Measurements from ENCODE around the gene CCDC170. TPM values are rescaled to one million over a fixed set of nuclear protein-coding genes. Genes with fewer than 3 reads are reported as not detected.

Gene CCDC170
- total and polyA plus RNA-seq, 4 donors: 0.05 to 5.4 (median 1.1) TPM

GRCh38 chr6:151661509-151661908 lies 167.7 kb downstream of the CCDC170 start:
- Histone ChIP-seq H3K4me1 (ENCODE audit: control insufficient read depth in 1 of 2, insufficient read depth in 2 of 2, low read length in 2 of 2) (no peaks in the 10 kb centered on the region), H3K9me3 (ENCODE audit: control insufficient read depth, low read length) (no peaks in the 10 kb centered on the region), H3K4me3 (ENCODE audit: low read length in 2 of 2) (no peak overlapping the region), H3K27me3 (ENCODE audit: control insufficient read depth in 1 of 2, insufficient read depth in 2 of 2, low read length in 1 of 2) (no peaks in the 10 kb centered on the region), H3K27ac (ENCODE audit: low read depth in 1 of 2, low read length in 2 of 2) (no peak overlapping the region), H3K36me3 (ENCODE audit: control insufficient read depth in 1 of 2, insufficient read depth in 2 of 2, low read length in 1 of 2) (no peaks in the 10 kb centered on the region)
- DNase-seq: no peak
- 80 to 84% methylated on average over 3 of the region's 3 CpGs for WGBS, 2 donors
- no peak for ATAC-seq (ENCODE audit: low FRiP score)
- intact Hi-C loops (cut with DNase I): no loop called here

GRCh38 chr6:151661928-151662327 lies 168.1 kb downstream of the CCDC170 start:
- ATAC-seq (ENCODE audit: low FRiP score): no peak
- Histone ChIP-seq H3K27me3 (ENCODE audit: control insufficient read depth in 1 of 2, insufficient read depth in 2 of 2, low read length in 1 of 2) (no peaks in the 10 kb centered on the region), H3K4me1 (ENCODE audit: control insufficient read depth in 1 of 2, insufficient read depth in 2 of 2, low read length in 2 of 2) (no peaks in the 10 kb centered on the region), H3K36me3 (ENCODE audit: control insufficient read depth in 1 of 2, insufficient read depth in 2 of 2, low read length in 1 of 2) (no peaks in the 10 kb centered on the region), H3K4me3 (ENCODE audit: low read length in 2 of 2) (no peak overlapping the region), H3K27ac (ENCODE audit: low read depth in 1 of 2, low read length in 2 of 2) (no peak overlapping the region), H3K9me3 (ENCODE audit: control insufficient read depth, low read length) (no peaks in the 10 kb centered on the region)
- intact Hi-C loops (cut with DNase I): no loop called here
- no peak for DNase-seq
- 25 to 31% methylated on average over 4 of the region's 4 CpGs for WGBS, 2 donors

DNA sequence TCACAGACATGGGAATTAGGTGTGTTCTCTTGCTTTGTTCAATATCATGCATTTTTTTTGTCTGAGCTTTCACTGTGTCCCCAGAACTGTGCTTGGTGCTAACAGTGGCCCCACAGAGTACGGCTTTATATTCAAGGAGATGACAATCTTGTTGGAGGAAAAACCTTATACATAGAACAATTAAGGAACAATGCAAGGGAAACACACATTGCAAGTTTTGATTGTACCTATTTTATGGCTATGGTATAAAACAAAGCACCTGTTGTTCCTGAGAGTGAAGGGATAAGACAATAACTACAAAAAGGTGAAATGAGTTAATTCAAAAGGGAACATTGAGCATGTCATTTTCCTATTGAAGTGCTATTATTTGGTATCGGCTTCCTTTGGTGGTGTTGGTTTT lies 169.7 kb downstream of the CCDC170 start:
- ATAC-seq (ENCODE audit: low FRiP score): no peak
- no peak overlapping the region for H3K4me3 ChIP-seq (ENCODE audit: low read length in 2 of 2)
- WGBS, 2 donors: 89 to 90% methylated on average over 2 of the region's 2 CpGs
- DNase-seq: no peak
- no peak overlapping the region for H3K27ac ChIP-seq (ENCODE audit: low read depth in 1 of 2, low read length in 2 of 2)
- H3K4me1 ChIP-seq (ENCODE audit: control insufficient read depth in 1 of 2, insufficient read depth in 2 of 2, low read length in 2 of 2): no peaks in the 10 kb centered on the region
- intact Hi-C loops (cut with DNase I): no loop called here
- H3K36me3 ChIP-seq (ENCODE audit: control insufficient read depth in 1 of 2, insufficient read depth in 2 of 2, low read length in 1 of 2): no peaks in the 10 kb centered on the region
- no peaks in the 10 kb centered on the region for H3K27me3 ChIP-seq (ENCODE audit: control insufficient read depth in 1 of 2, insufficient read depth in 2 of 2, low read length in 1 of 2)
- no peaks in the 10 kb centered on the region for H3K9me3 ChIP-seq (ENCODE audit: control insufficient read depth, low read length)

GRCh38 chr6:151664390-151664789 lies 170.6 kb downstream of the CCDC170 start:
- Histone ChIP-seq H3K36me3 (ENCODE audit: control insufficient read depth in 1 of 2, insufficient read depth in 2 of 2, low read length in 1 of 2) (no peaks in the 10 kb centered on the region), H3K4me1 (ENCODE audit: control insufficient read depth in 1 of 2, insufficient read depth in 2 of 2, low read length in 2 of 2) (no peaks in the 10 kb centered on the region), H3K4me3 (ENCODE audit: low read length in 2 of 2) (no peak overlapping the region), H3K9me3 (ENCODE audit: control insufficient read depth, low read length) (no peaks in the 10 kb centered on the region), H3K27ac (ENCODE audit: low read depth in 1 of 2, low read length in 2 of 2) (no peak overlapping the region), H3K27me3 (ENCODE audit: control insufficient read depth in 1 of 2, insufficient read depth in 2 of 2, low read length in 1 of 2) (no peaks in the 10 kb centered on the region)
- WGBS, 2 donors: 64 to 66% methylated on average over 5 of the region's 5 CpGs
- intact Hi-C loops (cut with DNase I): no loop called here
- DNase-seq: no peak
- ATAC-seq (ENCODE audit: low FRiP score): no peak

DNA sequence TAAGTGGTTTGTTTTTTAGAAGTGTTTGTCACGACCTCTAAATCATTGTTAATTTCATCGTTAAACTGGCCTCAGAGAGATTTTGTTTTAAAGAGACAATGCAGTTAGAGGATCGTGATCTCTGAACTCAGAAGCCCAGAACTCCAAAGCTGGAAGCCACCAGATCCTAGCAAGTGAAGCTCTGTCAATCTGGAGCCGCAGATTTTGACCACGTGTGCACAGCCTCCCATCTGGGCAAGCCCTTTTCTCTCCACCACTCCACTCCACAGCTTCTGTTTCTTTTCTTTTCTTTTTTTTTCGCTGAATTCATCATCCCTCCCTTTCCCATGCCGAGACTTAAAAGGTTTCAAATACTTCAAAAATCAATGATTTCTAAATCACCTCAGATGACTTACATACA lies 171.5 kb downstream of the CCDC170 start:
- intact Hi-C loops (cut with DNase I): no loop called here
- 66 to 69% methylated on average over 7 of the region's 7 CpGs for WGBS, 2 donors
- no peak for DNase-seq
- Histone ChIP-seq H3K36me3 (ENCODE audit: control insufficient read depth in 1 of 2, insufficient read depth in 2 of 2, low read length in 1 of 2) (no peaks in the 10 kb centered on the region), H3K9me3 (ENCODE audit: control insufficient read depth, low read length) (no peaks in the 10 kb centered on the region), H3K4me3 (ENCODE audit: low read length in 2 of 2) (no peak overlapping the region), H3K4me1 (ENCODE audit: control insufficient read depth in 1 of 2, insufficient read depth in 2 of 2, low read length in 2 of 2) (no peaks in the 10 kb centered on the region), H3K27me3 (ENCODE audit: control insufficient read depth in 1 of 2, insufficient read depth in 2 of 2, low read length in 1 of 2) (no peaks in the 10 kb centered on the region), H3K27ac (ENCODE audit: low read depth in 1 of 2, low read length in 2 of 2) (no peak overlapping the region)
- ATAC-seq (ENCODE audit: low FRiP score): no peak

- 24 to 37% methylated on average over 2 of the region's 2 CpGs for WGBS, 2 donors
These were observed 172.7 kb downstream of the CCDC170 start for GRCh38 chr6:151666526-151666925.

DNA sequence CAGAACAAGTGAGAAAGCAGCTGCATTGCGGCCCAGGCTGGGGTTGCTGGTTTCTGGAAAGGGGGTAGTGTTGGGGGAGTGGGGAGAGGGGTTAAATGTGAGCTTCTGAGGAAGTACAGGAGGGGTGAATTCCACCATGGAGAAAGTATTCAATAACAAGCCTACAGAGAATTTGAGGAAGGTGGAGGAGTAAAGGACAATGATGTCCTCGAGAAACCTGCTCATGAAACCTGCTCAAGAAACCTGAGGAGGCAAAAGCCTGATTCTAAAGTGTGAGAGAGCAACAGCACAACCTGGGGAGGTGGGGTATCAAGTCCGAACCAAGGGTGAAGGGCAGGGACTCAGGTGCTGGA lies 175.4 kb downstream of the CCDC170 start:
- no peak for ATAC-seq (ENCODE audit: low FRiP score)
- Histone ChIP-seq H3K4me1 (ENCODE audit: control insufficient read depth in 1 of 2, insufficient read depth in 2 of 2, low read length in 2 of 2) (no peaks in the 10 kb centered on the region), H3K27ac (ENCODE audit: low read depth in 1 of 2, low read length in 2 of 2) (no peak overlapping the region), H3K27me3 (ENCODE audit: control insufficient read depth in 1 of 2, insufficient read depth in 2 of 2, low read length in 1 of 2) (no peaks in the 10 kb centered on the region), H3K9me3 (ENCODE audit: control insufficient read depth, low read length) (no peaks in the 10 kb centered on the region), H3K36me3 (ENCODE audit: control insufficient read depth in 1 of 2, insufficient read depth in 2 of 2, low read length in 1 of 2) (no peaks in the 10 kb centered on the region), H3K4me3 (ENCODE audit: low read length in 2 of 2) (no peak overlapping the region)
- intact Hi-C loops (cut with DNase I): no loop called here
- no peak for DNase-seq
- WGBS, 2 donors: 86 to 87% methylated on average over 3 of the region's 3 CpGs

More at GRCh38 chr6:151666526-151666925, 172.7 kb downstream of the CCDC170 start:
- Histone ChIP-seq H3K27me3 (ENCODE audit: control insufficient read depth in 1 of 2, insufficient read depth in 2 of 2, low read length in 1 of 2) (no peaks in the 10 kb centered on the region), H3K9me3 (ENCODE audit: control insufficient read depth, low read length) (no peaks in the 10 kb centered on the region), H3K27ac (ENCODE audit: low read depth in 1 of 2, low read length in 2 of 2) (no peak overlapping the region), H3K36me3 (ENCODE audit: control insufficient read depth in 1 of 2, insufficient read depth in 2 of 2, low read length in 1 of 2) (no peaks in the 10 kb centered on the region), H3K4me3 (ENCODE audit: low read length in 2 of 2) (no peak overlapping the region), H3K4me1 (ENCODE audit: control insufficient read depth in 1 of 2, insufficient read depth in 2 of 2, low read length in 2 of 2) (no peaks in the 10 kb centered on the region)
- no peak for DNase-seq
- intact Hi-C loops (cut with DNase I): no loop called here
- no peak for ATAC-seq (ENCODE audit: low FRiP score)

DNA sequence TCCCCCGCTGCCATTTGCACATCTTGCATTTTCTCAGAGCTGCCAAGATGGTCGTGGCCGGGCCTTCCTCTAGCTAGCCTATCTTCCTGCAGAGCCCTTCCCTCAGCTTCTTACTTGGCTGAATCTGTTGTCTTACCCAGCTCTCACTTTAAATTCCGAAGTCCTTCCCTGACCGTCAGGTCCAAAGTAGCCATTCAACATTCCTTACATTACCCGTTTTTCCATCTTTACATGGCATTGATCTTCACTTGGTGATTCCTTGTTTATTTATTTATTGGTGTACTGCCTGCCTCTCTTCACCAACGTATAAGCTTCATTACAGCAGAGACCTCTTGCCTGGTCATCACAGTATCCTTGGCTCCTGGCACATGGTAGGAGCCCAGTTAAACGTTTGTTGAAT lies 176.3 kb downstream of the CCDC170 start:
- intact Hi-C loops (cut with DNase I): loop anchor here (10.0 kb wide), 1 partner anchor 455 kb away; no protein-coding TSS in a partner anchor
- no peak for DNase-seq
- ATAC-seq (ENCODE audit: low FRiP score): no peak

More for the DNA sequence above, 176.3 kb downstream of the CCDC170 start:
- 68 to 77% methylated on average over 8 of the region's 8 CpGs for WGBS, 2 donors
- Histone ChIP-seq H3K36me3 (ENCODE audit: control insufficient read depth in 1 of 2, insufficient read depth in 2 of 2, low read length in 1 of 2) (no peaks in the 10 kb centered on the region), H3K27me3 (ENCODE audit: control insufficient read depth in 1 of 2, insufficient read depth in 2 of 2, low read length in 1 of 2) (no peaks in the 10 kb centered on the region), H3K4me1 (ENCODE audit: control insufficient read depth in 1 of 2, insufficient read depth in 2 of 2, low read length in 2 of 2) (no peaks in the 10 kb centered on the region), H3K4me3 (ENCODE audit: low read length in 2 of 2) (no peak overlapping the region), H3K27ac (ENCODE audit: low read depth in 1 of 2, low read length in 2 of 2) (no peak overlapping the region), H3K9me3 (ENCODE audit: control insufficient read depth, low read length) (no peaks in the 10 kb centered on the region)
